ENCODE results near the gene CYBC1. TPM values are rescaled to one million over a fixed set of nuclear protein-coding genes. Genes with fewer than 3 reads are reported as not detected.

Gene CYBC1
- total and polyA plus RNA-seq, 2 of the 4 experiments (the other 2 are of a cell fraction), result 75.1 to 76.7 TPM

DNA sequence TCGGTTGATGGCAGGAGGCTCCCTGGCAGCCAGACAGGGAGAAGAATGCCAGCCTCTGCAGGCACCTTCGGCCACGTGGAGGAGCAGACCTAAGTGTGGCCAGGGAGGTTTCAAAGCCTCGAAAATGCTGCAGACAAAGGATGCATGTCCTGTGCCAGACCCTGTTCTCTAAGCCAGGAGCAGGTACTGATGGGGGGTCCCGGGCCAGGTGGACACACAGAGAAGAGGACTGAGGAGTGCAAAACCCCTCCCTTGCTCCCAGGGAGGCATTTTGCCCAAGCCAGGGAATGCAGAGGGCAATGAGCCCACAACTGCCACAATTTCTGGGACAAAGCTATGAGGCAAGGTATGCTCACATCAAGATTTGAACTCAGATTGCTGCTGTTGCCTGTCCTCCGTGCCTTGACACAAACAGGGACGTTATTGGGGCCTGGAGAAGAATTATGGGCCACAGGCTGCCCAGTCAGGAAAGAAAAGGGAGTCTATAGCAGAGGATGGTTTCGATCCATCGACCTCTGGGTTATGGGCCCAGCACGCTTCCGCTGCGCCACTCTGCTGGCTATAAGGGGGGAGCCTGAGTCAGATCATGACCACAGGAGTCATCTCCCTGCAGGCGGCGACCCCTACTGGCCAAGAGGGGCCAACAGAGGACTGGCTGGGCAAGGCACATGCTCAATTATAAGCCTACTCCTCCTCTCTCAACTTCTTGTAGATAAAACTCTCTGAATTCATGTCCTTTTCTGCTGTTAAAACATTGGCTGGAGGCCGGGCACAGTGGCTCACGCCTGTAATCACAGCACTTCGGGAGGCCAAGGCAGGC lies 43.9 kb upstream of the CYBC1 start:
- POLR2A ChIA-PET (ENCODE audit: unreplicated experiment), result no interaction called here

More for the DNA sequence above, 43.9 kb upstream of the CYBC1 start:
- Histone ChIP-seq H3K79me1 (ENCODE audit: low read depth in 1 of 2, low read length in 2 of 2) (peaks cover 0 to 5% of the 10 kb centered on the region in 2 experiments; a peak in 1 of 4 replicates), H2BK120ac (ENCODE audit: low read depth, low read length) (no peak overlapping the region), H3K18ac (ENCODE audit: low read depth, low read length) (no peak overlapping the region), H3K36me3 (ENCODE audit: control insufficient read depth, insufficient read depth, low read length) (no peaks in the 10 kb centered on the region; the same call in 1 of the 2 replicates), H3K4me1 (ENCODE audit: control insufficient read depth, insufficient read depth, low read length) (peaks cover 11% of the 10 kb centered on the region), H3K27me3 (ENCODE audit: control insufficient read depth, insufficient read depth, low read length) (no peaks in the 10 kb centered on the region), H4K91ac (ENCODE audit: insufficient read depth, low read depth, low read length) (no peak overlapping the region), H3K4ac (ENCODE audit: low read depth, low read length) (no peak overlapping the region), H3K56ac (ENCODE audit: extremely low read depth, insufficient read depth, low read length) (no peak overlapping the region), H3K9ac (ENCODE audit: low read depth, low read length) (no peak overlapping the region), H2BK15ac (ENCODE audit: low read depth, low read length) (no peak overlapping the region), H4K8ac (ENCODE audit: low read depth in 2 of 2, low read length in 2 of 2) (no peak overlapping the region), H3K9me1 (ENCODE audit: insufficient read depth, low read length) (peaks cover 8% of the 10 kb centered on the region), H3K27ac (ENCODE audit: insufficient read depth, low read length) (no peak overlapping the region), H2AK9ac (replicated peaks; ENCODE audit: low read depth, low read length, poor library complexity) (peak overlapping the region; percentile 16), H2AFZ (replicated peaks; ENCODE audit: low read length, poor library complexity) (peak overlapping the region; percentile 39), H4K5ac (ENCODE audit: low read depth, low read length) (no peak overlapping the region), H4K20me1 (ENCODE audit: insufficient read depth, low read length) (peaks cover 12% of the 10 kb centered on the region; the same call in 1 of the 2 replicates), H3K4me3 (ENCODE audit: insufficient read depth, low read depth, low read length) (no peak overlapping the region), H3K23ac (ENCODE audit: low read depth, low read length) (no peak overlapping the region), H3K9me3 (ENCODE audit: control insufficient read depth, insufficient read depth, low read length) (no peaks in the 10 kb centered on the region), H3K4me2 (ENCODE audit: low read depth, low read length) (no peak overlapping the region), H2BK5ac (ENCODE audit: low read depth, low read length, poor library complexity, severe bottlenecking) (no peak overlapping the region), H2BK20ac (ENCODE audit: low read depth, low read length) (no peak overlapping the region), H2AK5ac (ENCODE audit: low read depth, low read length) (no peak overlapping the region), H3K14ac (replicated peaks; ENCODE audit: low read depth, low read length) (no peak overlapping the region)
- CTCF ChIA-PET, result interaction anchor here (0.7 to 0.9 kb wide), 2 partner anchors 49 to 535 kb away, joined by 6 read pairs; no protein-coding TSS in a partner anchor
- in situ Hi-C loops (cut with MboI; ENCODE audit: low sequenced_read_pairs) (no loop called here), dilution Hi-C loops (cut with HindIII; ENCODE audit: low sequenced_read_pairs, unreplicated experiment) (no loop called here), intact Hi-C loops (cut with micrococcal nuclease) (loop anchor here (1.0 to 5.0 kb wide), 3 partner anchors 38 to 143 kb away; no protein-coding TSS in a partner anchor)
- no TSS peak for BruUV-seq (replicated peaks)
- TF ChIP-seq POLR2A (IDR thresholded peaks at IDR 0.05; ENCODE audit: low read depth, low read length), result no peak
- TF ChIP-seq, protein P1, sequence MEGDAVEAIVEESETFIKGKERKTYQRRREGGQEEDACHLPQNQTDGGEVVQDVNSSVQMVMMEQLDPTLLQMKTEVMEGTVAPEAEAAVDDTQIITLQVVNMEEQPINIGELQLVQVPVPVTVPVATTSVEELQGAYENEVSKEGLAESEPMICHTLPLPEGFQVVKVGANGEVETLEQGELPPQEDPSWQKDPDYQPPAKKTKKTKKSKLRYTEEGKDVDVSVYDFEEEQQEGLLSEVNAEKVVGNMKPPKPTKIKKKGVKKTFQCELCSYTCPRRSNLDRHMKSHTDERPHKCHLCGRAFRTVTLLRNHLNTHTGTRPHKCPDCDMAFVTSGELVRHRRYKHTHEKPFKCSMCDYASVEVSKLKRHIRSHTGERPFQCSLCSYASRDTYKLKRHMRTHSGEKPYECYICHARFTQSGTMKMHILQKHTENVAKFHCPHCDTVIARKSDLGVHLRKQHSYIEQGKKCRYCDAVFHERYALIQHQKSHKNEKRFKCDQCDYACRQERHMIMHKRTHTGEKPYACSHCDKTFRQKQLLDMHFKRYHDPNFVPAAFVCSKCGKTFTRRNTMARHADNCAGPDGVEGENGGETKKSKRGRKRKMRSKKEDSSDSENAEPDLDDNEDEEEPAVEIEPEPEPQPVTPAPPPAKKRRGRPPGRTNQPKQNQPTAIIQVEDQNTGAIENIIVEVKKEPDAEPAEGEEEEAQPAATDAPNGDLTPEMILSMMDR (conservative IDR thresholded peaks at IDR 0.05; ENCODE audit: low read depth, low read length), result peak; percentile 97
- TF ChIP-seq CEBPB (IDR thresholded peaks at IDR 0.05; ENCODE audit: low read depth, low read length), result peak; percentile 85
- peak; percentile 94 for TF ChIP-seq FOS (IDR thresholded peaks at IDR 0.05; ENCODE audit: low read depth, low read length)
- TF ChIP-seq BHLHE40 (IDR thresholded peaks at IDR 0.05; ENCODE audit: low read depth, low read length), result peak; percentile 60
- peak; percentile 14; the same call in 1 of the 2 replicates for TF ChIP-seq MXI1 (IDR thresholded peaks at IDR 0.05; ENCODE audit: borderline replicate concordance, low read depth, low read length)
- peak; percentile 38; the same call in 1 of the 2 replicates for TF ChIP-seq MAZ (IDR thresholded peaks at IDR 0.05; ENCODE audit: borderline replicate concordance, low read depth, low read length)
- TF ChIP-seq SMC3 (IDR thresholded peaks at IDR 0.05; ENCODE audit: low read depth, low read length), result peak; percentile 37
- TF ChIP-seq, protein P2, sequence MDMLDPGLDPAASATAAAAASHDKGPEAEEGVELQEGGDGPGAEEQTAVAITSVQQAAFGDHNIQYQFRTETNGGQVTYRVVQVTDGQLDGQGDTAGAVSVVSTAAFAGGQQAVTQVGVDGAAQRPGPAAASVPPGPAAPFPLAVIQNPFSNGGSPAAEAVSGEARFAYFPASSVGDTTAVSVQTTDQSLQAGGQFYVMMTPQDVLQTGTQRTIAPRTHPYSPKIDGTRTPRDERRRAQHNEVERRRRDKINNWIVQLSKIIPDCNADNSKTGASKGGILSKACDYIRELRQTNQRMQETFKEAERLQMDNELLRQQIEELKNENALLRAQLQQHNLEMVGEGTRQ (IDR thresholded peaks at IDR 0.05; ENCODE audit: low read depth, low read length), result peak; percentile 63
- TF ChIP-seq, protein P3, sequence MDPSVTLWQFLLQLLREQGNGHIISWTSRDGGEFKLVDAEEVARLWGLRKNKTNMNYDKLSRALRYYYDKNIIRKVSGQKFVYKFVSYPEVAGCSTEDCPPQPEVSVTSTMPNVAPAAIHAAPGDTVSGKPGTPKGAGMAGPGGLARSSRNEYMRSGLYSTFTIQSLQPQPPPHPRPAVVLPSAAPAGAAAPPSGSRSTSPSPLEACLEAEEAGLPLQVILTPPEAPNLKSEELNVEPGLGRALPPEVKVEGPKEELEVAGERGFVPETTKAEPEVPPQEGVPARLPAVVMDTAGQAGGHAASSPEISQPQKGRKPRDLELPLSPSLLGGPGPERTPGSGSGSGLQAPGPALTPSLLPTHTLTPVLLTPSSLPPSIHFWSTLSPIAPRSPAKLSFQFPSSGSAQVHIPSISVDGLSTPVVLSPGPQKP (IDR thresholded peaks at IDR 0.05; ENCODE audit: borderline replicate concordance, low read depth, low read length), result no peak
- TF ChIP-seq MAFK (IDR thresholded peaks at IDR 0.05; ENCODE audit: low read depth, low read length), result no peak
- ATAC-seq (ENCODE audit: low read depth) (peak; percentile 84), DNase-seq (peak; percentile 97)
- WGBS, 2 experiments (ENCODE audit: extremely low coverage in 2 of 2, insufficient read length in 1 of 2), result 0% methylated on average over 1 of the region's 17 CpGs; no CpG with 5 or more reads in 1 of the 2 experiments

All from IMR-90 (cell line).